Measurements from ENCODE around the gene LRRC25.
"Not testable (repeated sequence)": the region's sequence is repeated elsewhere in the genome, so short reads cannot be mapped to it uniquely, and the experiment has no call there.

Gene LRRC25

GRCh38 chr19:18401580-18402112 lies 4.2 kb upstream of the LRRC25 start:
- peak; percentile 28 to 87 for DNase-seq

DNA sequence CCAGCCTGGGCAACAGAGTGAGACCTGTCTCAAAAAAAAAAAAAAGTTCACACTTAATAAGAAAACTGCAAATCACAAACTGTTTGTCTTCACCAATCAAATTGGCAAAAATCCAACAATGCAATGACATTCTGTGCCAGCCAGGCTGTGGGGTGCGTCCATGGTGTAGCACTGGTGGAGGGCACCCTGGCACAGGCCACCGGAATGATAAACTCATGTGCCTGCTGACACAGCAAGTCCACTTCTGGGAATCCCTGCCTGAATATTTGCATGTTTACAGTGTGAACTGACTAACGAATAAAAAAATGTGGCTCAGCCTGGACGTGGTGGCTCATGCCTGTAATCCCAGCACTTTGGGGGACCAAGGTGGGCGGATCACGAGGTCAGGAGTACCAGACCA lies 1.6 kb upstream of the LRRC25 start:
- DNase-seq = no peak

- DNase-seq = no peak
These were observed 766 bp downstream of the LRRC25 start for GRCh38 chr19:18396471-18397241.

DNA sequence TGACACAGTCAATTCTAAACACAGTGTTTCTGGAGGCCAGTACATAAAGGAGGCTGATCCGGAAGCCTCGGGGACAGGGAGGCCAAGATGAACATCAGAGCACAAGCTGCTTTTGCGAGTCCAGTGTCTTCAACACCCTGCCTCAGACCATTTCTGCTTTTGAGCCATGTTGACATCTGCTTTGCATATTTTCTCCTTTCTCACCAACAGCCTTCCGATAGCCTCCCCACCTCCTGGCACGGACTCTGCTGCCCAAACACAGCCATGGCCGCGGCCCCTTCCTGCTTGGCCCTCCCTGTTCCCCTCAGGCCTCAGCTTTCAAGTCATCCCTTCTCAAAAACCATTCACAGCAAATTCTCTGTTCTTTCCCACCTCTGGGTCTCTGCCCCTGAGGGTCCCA lies 3.6 kb downstream of the LRRC25 start:
- peak in 1 of 2 donors; percentile 26 for DNase-seq

DNA sequence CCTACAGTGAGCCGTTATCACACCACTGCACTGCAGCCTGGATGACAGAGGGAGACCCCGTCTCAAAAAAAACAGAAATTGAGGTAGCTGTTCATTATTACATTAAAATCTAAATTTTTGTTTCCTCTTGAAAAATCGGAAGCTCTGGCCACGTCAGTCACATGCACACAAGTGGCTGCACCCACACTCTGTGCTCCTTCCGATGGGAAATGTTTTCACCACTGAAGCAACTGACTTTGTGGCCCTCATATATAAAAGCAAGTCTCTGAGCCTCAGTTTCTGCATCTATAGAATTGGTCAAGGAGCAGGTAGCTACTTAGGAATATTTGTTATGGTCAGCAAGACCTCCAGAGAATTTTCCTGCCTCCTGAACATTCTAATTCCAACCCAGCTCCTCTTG lies 4.5 kb downstream of the LRRC25 start:
- no peak for DNase-seq

- peak; percentile 50 to 61 for DNase-seq
These were observed 5.0 kb downstream of the LRRC25 start for GRCh38 chr19:18392417-18392816.

- DNase-seq = no peak
These were observed 5.8 kb downstream of the LRRC25 start for GRCh38 chr19:18391509-18392075.

DNA sequence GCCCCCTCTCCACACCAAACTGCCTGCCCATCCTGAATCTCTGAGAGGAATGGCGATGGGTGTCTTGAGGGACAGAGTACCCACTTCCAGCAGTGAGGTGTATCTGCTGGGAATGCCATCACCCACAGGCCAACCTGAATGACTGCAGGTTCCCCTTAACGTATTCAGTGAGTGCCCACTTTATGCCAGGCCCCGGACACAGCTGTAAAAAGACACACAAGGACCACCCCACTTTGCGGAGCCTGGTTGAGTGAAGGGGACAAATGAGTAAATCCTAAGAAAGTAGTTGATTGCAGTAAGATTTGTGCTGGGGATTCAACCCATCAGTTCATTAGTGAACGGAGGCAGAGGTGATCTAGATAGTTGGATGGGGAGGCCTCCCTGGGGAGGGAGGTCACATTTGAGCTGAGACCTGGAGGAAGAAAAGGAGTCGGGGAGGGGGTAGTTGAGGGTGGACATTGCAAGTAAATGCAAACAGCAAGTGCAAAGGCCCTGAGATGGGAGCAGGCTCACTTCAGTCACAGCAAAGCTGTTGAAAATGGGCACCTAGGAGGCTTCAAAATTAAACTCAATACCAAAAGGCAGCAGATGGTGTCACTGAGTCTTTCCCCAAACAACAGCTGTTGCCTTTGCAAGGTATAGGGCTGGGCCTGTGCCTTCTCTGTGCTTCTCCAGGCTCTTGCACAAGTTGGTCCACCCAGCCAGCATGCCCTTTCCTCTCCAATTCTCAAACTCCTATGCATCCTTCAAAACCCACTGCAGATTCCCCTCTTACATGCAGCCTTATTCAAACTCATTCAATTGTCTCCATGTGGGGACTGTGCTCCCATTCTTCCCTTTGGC lies 7.1 kb downstream of the LRRC25 start:
- no peak for DNase-seq

DNA sequence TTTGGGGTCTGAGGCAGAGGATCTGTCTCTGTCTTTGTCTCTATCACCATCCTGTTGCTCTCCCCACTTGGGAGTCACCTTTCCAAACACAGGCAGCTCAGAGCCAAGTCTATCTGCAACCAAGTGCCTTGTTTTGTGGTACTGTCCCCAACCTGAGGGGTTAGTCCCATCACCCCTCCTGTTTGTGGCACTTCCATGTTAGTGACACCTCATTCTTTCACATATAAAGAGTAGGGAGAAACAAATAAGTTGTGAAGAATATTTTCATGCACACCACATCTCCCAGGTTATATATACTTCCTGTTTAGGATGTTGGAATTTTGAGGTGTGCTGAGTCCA lies 7.7 kb downstream of the LRRC25 start:
- DNase-seq = no peak

GRCh38 chr19:18388960-18389725 lies 8.3 kb downstream of the LRRC25 start:
- no peak for DNase-seq

DNA sequence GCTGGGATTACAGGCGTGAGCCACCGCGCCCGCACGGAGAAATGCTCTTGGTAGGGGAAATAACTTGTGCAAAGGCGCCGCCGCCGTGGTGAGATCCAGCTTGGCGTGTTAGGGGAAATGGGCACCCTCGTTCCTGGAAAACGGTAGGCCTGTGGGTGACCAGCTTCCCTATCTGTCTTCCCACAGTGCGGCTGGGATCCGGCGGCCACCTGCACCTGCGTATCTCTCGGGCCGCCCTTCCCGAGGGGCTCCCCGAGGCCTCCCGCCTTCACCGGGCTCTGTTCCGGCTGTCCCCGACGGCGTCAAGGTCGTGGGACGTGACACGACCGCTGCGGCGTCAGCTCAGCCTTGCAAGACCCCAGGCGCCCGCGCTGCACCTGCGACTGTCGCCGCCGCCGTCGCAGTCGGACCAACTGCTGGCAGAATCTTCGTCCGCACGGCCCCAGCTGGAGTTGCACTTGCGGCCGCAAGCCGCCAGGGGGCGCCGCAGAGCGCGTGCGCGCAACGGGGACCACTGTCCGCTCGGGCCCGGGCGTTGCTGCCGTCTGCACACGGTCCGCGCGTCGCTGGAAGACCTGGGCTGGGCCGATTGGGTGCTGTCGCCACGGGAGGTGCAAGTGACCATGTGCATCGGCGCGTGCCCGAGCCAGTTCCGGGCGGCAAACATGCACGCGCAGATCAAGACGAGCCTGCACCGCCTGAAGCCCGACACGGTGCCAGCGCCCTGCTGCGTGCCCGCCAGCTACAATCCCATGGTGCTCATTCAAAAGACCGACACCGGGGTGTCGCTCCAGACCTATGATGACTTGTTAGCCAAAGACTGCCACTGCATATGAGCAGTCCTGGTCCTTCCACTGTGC lies 9.1 kb downstream of the LRRC25 start:
- peak in 1 of 2 donors; percentile 72 for DNase-seq

- no peak for DNase-seq
These were observed 10.7 kb downstream of the LRRC25 start for GRCh38 chr19:18386543-18387271.

DNA sequence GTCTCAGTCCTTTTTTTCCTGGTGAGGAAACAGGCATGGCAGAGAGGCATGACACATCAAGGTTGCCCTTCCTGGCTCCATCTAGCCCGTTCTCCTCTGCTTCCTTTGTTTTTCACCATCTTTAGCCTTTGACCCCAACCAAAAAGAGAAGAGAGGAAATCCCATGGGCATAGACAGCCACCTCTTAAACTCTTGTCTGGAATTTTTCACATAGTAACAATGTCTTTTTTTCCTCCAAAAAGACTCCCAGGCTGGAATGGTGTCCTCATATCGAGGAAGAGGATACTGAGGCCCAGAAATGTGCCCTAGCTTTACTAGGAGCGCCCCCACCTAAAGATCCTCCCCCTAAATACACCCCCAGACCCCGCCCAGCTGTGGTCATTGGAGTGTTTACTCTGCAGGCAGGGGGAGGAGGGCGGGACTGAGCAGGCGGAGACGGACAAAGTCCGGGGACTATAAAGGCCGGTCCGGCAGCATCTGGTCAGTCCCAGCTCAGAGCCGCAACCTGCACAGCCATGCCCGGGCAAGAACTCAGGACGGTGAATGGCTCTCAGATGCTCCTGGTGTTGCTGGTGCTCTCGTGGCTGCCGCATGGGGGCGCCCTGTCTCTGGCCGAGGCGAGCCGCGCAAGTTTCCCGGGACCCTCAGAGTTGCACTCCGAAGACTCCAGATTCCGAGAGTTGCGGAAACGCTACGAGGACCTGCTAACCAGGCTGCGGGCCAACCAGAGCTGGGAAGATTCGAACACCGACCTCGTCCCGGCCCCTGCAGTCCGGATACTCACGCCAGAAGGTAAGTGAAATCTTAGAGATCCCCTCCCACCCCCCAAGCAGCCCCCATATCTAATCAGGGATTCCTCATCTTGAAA lies 11.5 kb downstream of the LRRC25 start, which contains the start of gene GDF15:
Gene GDF15, plus strand, starts transcription at position 484 of the 868 bp plus-strand sequence. Its CDS starts 32 bp downstream, at position 516.
- no peak for DNase-seq

DNA sequence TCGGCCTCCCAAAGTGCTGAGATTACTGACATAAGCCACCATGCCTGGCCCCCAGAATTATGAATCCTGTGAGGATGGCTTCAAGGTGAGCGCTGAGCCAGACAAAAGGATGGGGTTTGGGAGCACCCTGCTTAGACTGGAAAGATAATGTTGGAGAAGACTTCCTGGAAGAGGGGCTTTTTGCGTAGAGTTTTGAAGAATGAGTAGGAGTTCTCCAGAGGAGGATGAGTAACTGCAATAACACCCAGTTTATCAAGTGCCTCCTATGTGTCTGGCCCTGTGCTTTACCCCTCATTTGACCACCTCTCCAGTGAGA lies 12.1 kb downstream of the LRRC25 start:
- no peak for DNase-seq

- no peak for DNase-seq
These were observed 12.6 kb downstream of the LRRC25 start for GRCh38 chr19:18384775-18385174.

- not testable (repeated sequence) for DNase-seq
These were observed 13.8 kb downstream of the LRRC25 start for GRCh38 chr19:18383622-18384021.

- no peak for DNase-seq
These were observed 16.6 kb downstream of the LRRC25 start for GRCh38 chr19:18380843-18381242.

- DNase-seq = peak in 1 of 2 donors; percentile 41
These were observed 17.3 kb downstream of the LRRC25 start for GRCh38 chr19:18379803-18380747.

DNA sequence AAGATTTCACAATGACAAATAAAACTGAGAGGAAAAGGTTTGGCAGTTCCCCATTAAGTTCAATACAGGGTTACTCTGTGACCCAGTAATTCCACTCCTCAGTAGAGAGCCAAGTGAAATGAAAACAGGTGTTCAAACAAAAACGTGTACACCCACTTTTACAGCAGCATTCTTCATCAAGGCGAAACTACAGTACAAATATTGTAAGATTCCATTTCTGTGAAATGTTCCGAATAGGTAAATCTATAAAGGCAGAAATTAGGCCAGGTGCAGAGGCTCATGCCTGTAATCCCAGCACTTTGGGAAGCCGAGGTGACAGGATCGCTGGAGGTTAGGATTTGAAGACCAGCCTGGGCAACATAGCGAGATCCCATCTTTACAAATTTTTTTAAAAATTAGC lies 20.4 kb downstream of the LRRC25 start:
- DNase-seq = no peak

Data from bone marrow (tissue), 2 donors.